A204.1 (cell line): ENCODE results near the gene KRT79.
"Not testable (repeated sequence)": the region's sequence is repeated elsewhere in the genome, so short reads cannot be mapped to it uniquely, and the experiment has no call there.

Experiments used
- FAIRE-seq: peaks from 2 replicates; lab custom pipeline; 2012; peaks lifted over from hg19 to GRCh38; lab: Jason Lieb, UNC

Gene KRT79

DNA sequence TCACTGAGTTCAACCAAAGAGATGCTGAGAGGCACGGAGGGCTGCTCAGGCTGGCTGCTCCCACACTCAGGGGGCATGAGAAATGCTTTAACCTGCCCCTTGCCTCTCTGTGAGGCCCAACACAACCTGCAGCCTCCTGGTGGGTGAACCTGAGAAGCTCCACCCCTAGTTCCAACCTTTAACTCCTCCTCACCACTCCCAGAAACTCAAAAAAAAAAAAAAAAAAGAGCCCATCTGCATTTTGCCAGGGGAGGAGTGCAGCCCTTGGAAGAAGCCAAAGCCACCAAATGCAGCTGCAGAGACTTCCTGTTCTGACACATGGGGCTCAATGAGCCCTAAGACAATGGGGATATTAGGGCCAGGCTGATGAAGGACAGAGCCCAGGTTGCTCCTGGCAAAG, 29.1 kb downstream of the KRT79 start:
- FAIRE-seq = no peak

DNA sequence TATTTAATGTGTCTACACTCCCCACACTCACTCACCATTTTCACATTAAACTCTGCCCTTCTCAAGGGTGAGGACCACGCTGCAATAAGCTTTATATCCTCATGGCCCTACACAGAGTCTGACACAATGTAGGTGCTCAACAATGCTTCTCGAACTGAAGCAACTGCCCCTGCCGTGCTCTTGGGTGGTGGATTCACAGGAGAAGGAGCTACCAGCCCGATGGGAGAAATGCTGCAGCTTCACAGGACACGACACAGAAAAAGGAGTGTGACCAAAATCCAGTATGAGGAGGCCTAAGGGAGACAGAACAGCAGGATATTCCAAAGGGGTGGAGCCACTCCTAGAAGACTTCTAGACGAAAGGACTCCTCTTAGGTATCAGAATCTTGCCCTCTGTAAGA, 31.7 kb downstream of the KRT79 start:
- FAIRE-seq = no peak

DNA sequence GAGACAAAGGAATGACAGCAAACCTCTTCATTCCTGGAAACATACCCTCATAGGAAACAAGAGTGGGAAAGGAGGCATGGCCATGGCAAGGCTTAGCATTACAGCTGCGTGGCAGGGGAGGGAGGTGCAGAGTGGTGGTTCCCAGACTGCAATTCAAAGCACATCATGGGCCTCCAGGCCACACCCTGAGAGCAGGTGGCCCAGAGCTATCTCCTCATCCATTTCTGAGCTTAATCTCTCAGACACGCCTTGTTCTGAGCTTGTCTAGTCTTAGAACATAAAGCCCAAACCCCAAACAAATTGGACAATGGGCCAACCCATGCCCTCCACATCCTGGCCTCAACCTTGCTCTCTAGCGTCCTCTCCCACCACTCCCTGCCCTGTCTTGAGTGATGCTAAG, 32.3 kb downstream of the KRT79 start:
- FAIRE-seq = no peak

DNA sequence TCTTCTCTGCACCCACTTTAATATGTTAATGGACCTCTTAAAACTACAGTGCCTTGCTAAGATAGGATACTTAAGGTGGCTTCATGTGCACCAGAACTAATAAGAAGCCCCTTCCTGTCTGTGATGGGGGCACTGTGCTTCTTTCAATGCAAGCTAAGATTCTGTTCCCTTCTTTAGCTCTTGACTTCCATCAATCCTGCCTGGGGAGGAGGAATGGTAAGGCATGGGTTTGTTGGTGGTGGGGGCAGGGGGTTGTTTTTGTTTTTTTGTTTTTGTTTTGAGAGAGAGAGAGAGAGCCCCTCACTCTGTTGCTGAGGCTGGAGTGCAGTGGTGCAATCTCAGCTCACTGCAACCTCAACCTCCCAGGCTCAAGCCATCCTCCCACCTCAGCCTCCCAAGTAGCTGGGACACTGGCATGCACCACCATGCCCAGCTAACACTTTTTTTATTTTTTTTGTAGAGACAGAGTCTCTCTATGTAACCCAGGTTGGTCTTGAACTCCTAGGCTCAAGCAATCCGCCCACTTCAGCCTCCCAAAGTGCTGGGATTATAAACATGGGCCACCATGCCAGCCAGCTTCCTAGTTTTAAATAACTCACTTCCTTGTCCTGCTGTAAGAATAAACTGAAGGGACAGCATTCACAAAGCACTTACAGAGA, 33.7 kb downstream of the KRT79 start:
- no peak for FAIRE-seq

DNA sequence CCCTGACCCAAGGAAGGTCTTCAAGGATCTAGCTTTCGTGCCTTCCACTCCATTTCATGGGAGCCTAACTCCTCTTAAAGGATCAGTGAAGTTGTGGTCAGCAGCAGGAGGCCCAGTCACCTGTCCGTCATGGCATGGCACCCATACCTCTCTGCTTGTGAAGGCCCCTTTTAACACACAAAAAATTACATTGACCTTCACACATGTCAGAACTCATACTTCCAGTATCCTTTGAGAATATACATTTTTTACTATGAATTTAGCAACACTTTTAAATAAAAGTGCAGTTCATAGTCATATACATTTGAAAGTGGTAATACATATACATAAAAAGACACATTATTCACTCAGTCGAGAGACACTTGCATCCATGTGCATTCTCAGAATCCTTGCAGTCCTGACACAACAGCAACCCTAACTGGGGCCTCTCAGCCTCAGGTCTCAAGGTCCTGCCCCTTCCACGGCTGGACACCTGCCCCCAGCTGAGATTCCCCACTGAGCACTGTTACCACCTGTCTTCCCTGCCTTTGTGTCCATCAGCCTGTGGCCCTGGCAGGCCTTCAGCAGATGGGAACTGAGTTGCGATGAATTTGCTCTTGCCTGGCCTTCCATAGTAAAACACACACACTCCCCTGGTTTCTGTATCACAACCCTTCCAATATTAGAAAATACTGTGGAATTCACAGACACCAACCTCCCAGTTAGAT, 34.5 kb downstream of the KRT79 start:
- FAIRE-seq = no peak

DNA sequence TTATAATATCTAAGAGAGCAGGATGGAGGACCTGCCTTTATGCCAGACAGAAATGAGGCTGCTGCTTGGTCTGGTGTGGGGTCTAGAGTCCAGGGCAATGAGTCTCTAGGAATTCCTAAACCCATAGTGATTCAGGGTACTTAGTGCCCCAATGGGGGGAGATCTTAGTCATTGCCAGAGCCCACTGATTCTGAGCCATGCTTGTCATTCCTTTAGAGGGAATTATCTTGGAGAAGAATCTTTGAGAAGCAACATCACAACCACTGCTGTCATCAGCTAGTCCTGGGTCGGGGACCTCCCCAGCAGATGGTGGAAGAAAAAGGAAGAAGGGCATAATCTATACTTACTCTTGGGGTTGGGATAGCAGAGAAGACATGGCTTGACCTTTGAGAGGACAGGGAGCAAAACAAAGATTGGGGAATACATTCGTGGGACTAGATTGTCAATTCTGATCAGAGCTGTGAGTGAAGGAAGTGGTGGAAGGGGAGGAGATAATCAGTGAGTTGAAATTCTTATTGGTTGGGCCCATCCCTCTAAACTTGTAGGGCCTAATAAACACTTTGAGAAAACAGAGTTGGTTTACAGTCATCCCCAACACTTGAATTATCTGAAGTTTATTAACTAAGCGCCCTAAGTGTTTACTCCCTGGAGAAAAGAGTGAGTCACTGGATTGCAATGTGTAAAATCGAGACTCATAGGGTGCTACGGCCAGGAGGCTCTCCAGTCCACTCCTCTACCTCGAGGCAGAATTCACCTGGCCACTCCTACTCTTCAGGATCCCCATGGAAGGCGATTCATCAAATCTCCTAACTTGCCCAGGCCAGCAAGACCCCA, 35.2 kb downstream of the KRT79 start:
- FAIRE-seq = no peak

DNA sequence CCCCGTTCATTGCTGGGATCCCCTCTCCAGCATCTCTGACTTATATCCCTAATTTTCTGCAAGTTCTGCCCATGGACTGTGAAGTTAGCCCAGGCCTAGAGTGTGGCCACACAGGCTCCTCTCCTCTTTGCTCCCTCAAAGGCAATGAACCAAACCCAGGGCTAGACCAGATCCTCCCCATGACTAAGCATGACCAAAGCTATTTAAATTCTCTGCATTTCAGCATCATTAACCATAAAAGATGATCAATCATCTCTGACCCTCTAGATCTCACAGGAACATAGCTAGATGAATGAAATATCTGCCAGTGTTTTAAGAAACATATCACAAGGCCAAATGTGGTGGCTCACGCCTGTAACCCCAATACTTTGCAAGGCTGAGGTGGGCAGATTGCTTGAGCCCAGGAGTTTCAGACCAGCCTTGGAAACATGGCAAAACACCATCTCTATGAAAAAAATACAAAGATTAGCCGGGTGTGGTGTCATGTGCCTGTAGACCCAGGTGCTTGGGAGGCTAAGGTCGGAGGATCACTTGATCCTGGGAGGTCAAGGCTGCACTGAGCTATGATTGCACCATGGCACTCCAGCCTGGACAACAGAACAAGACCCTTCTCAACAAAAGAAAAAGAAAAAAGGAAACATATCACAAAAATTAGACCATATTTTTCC, 36.0 kb downstream of the KRT79 start:
- FAIRE-seq = no peak

DNA sequence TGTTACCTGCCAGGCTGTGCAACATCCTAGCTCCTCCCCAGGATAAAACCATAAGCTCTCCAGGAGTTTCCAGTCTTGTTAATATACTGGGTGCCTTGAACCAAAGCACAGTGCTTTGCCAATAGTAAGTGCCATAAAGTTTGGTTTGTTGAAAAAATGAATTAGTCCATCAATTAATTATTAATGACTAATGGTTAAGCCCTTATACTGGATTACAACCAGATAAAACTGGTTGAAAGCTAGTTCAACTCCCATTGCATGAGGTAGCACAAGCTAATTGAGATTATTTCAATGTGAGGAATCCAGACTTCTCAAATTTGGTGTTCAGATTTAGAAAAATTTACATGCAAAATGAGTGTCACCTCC, 36.6 kb downstream of the KRT79 start:
- no peak for FAIRE-seq

DNA sequence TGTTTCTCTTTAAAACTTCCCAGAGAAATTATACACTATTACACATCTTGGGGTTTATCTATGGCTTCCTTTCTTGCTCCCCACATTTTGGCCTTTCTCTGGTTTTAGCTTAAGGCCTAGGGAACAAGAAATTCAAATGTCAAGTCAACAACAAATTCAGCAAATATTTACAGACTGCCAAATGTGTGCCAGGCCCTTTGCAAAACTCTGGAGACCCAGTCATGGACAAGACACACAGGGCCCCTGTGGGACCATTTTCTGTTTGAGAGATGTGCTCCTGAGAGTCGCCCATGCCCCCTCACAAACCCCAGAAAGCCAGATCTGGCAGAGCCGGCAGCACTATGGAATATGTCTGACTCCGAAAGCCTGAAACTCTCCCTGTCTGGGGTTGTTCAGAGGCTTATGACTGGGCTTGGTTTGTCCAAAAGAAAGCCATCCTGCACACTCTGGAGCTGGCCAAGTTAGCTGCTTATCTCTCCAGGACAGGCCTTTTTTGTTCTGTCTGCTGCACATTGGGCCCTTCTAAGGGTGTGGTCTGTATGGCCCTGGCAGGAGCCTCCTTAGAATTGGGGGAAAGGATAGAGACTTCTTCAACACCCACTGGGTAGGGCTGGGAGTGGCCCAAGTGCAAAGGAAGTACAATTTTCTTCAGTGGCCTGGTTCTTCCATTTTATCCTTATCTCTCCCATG, 37.1 kb downstream of the KRT79 start:
- FAIRE-seq = no peak

DNA sequence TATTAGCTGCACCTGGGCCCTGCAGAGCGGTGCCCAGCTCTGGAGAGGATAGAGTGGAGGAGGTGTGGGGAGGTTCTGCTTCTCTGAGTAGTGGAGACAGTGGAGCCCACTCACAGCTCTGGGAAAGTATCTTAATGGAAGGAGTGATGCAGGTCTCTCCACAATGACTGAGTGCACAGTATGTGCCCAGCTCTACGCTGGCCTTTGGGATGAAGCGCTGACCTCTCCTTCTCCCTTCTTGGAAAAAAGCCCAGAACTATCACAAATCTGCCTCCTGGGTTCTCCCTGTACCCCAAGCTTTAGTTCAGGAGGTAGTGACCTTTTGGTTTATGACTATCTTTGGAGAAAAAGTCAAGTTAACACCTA, 37.7 kb downstream of the KRT79 start:
- FAIRE-seq = no peak

DNA sequence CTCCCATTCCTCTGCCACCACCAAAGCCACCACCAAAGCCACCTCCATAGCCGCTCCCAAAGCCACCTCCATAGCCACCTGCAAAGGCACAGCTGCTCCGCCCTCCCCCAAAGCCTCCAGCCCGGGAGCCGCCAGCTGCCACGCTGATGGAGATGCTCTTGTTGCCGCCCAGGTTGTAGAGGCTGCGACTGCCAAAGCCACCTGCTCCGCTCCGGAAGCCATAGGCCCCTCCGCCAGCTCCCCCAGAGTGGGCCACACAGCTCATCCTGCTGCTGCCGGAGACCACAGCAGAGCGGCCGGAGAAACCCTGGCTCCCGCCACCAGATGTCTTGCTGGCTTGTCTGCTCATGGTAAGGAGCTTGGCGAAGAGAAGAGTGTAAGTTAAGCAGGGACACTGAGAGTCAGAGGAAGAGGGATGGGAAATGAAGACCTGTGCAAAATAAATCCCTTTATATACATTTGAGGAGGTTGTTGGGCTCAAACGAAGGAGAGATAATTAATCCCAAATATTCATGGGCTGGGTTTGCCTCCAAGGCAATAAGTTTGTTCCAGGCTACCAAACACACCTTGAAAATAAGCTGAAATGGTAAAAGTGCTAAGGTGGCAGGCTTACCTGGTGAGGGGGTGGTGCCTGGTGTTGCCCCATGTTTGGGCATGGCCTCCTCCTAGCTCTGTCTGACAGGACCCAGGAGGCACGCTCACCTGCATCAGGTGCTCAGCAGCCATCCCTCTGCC, 38.2 kb downstream of the KRT79 start, which contains the start of gene KRT3:
TSS of gene KRT3 (minus strand) at position 424 of the 735 bp plus-strand sequence. CDS start at position 349, 75 bp downstream.
- FAIRE-seq = no peak

DNA sequence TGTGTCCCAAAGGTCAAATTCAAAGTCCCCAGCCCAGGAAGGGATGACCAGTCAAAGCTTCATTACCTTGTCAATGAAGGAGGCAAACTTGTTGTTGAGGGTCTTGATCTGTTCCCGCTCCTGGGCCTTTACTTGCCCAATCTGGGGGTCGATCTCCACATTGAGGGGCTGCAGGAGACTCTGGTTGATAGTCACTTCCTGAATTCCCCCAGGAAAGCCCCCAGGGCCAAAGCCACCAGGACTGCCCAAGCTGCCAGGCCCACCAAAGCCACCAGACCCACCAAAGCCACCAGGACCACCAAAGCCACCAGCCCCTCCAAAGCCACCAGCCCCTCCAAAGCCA, 38.8 kb downstream of the KRT79 start:
- FAIRE-seq = not testable (repeated sequence)

DNA sequence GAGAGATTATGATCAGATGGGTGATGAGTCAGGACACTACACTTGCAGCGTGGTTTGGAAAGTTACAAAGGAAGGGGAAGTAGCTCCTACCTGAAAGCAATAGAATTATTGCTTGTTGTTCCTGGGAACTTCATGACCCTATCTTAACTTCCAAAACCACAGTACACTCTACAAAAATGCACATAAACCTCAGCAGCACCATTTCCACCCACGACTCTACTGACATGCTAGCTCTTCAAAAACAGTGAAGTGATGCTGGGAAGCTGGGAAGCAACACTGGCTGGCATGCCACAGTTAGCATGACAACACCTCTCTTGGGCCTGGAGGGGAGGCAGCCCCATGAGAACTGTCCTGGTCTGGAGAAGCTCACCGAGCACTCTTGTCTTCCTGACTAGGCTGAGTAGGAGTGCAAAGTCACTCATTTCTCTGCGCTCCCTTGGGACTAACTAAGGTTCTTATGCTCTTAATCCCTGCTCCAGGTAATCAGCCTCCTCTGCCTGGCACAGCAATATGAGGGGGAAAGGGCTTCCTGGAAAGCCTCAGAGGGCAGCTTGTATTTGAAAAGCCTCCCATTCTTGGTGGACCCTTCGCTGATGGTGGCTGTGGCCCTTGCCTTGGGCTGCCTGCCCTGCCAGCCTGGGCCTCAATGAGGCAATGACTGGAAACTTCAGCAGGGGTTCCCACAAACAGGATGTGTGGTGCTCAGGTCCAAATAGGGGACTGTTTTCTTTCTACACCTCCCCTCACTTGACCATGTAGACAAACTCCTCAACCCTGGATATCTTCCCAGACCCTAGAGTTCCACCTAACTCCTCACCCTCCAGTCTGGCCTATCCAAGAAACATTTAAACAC, 39.4 kb downstream of the KRT79 start:
- FAIRE-seq = no peak

DNA sequence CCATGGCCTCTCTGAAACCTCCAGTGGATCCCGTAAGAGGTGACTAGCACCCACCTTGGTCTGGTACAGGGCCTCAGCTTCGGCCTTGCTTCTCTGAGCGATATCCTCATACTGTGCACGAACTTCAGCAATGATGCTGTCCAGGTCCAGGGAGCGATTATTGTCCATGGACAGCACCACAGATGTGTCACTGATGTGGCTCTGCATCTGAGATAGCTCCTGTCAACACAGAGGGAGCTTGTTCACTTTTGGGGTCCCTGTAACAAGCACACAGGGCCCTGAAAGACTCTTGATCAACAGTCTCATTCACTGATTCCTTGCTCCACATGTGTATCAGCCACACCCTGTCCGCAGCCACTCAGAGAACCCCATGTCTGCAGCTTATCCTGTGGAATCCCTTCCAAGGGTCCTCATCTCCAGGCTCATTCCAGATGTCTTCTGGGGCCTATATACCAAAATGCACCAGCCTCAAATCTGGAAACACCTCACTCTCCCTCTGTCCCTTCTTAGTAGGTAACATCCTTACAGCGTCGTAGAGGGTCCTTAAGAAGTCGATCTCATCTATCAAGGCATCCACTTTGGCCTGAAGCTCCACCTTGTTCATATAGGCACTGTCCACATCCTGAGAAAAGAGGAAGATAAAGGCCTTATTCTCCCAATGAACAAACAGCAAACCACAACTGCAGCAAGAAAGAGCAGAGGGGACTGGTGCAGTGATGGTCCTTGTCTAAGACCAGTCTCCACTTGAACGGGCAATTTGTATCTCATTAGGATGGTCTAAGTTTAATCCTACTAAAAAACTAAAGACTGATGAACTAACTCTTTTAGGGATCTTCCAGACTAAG, 41.7 kb downstream of the KRT79 start:
- no peak for FAIRE-seq

DNA sequence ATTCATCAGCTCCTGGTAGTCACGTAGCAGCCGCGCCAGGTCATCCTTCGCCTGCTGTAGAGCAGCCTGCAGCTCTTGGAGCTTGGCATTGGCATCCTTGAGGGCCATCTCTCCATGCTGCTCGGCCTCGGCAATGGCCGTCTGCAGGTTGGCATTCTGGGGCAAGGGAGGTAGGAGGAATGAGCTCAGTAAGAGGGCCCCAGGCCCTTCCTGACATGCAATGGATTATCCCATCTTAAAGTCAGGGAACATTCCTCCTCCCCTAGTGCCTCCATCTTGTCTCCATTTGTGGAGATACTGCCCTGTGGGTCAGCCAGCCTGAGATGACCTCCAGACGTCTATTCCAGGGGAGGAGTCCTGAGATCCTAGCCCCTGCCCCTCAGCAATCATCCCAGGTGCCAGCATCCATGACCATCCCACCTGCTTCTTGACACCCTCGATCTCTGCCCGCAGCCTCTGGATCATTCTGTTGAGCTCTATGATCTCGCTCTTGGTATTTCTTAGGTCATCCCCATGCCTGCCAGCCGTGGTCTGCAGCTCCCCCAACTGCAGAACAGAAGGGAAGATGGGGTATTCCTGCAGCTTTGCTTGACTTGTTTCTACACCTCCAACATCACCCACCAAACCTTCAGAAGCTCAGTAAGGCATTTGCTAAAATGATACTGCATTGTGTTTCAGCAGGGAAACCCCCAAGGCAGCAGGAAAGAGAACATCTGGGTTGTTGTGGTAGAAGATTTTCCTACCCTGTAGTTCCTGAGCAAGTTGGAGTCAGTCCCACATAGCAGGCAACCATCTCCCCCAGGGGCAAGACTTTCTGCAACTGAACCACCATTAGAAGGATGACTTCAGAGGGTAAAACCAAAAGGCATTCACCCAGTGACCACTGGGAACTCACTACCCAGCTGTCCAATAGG, 42.6 kb downstream of the KRT79 start:
- no peak for FAIRE-seq

DNA sequence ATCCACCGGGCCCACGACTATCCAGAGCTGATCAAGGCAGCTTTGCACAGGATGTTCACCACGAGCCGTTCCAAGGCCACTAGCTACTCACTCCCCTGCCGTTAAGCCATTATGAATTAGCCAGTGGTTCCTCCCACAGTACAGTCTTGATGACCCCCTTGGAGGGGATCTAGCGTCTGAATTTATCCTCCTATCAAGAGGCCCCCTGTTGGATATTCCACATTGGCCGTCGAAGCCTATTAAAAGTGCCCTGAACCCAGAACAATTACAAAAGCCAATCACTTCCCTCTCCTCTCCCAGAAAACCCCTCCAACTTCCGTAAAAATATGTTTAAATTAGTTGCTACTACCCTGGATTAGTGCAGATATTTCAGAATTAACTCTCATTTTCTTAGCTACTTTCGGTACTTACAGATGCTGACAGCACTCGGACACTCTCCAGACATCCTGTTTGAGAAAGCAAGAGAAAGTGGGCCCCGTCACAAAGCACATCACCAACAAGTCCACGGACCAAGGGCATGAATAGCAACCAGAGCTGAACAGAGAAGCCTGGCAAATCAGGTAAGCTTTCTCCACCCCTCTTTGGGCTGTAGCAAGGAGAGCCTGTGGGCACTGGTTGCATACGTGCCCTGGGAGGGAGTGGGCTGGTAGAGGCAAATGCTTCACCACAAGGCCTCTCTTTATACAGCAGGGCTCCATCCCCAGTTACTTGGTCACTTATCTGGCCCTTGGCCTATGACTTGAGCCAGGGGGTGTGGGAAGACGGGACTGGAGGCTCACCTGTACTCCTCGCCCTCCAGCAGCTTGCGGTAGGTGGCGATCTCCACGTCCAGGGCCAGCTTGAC, 43.5 kb downstream of the KRT79 start:
- FAIRE-seq = no peak

DNA sequence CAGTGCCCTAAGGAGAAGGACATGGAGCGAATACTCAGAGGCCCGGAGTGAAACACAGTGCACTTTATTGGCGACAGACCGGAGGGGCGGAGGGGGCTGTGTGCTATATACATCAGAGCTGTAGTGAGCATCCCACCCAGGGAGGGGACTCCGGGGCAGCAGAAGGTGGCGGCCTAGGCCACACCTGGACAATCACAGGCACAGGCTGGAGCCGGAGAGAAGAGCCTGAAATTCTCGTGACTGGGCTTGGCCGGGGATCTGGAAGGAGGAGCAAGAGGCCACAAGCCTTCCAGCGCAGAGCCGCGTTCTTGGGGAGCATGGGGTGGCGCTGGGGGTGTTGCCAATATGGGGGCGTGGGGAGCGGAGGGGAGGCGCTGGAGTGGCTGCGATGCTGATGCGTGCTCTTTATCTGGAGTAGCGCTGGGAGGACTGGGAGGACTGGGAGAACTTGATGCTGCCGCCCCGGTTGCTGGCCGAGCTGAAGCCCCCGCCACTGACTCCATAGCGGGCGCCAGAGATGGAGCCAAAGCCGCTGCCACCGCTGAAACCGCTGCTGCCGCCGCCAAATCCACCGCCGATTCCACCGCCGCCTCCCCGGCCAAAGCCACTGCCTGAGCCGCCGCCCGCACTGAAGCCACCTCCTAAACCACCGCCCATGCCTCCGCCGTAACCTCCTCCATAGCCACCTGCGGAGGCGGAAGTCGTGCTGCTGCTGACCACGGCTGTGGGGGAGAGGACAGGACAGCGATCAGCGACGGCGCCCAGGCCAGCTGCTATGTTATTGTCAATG, 44.3 kb downstream of the KRT79 start:
- FAIRE-seq = no peak
